ENCODE data around the gene MTA3.

MTA3 gene

GRCh38 chr2:42659609-42660008 lies 91.2 kb downstream of the MTA3 start:
- DNase-seq: peak in 15 of 56 donors; percentile 1 to 40 (median 9)

GRCh38 chr2:42663106-42663780 lies 94.8 kb downstream of the MTA3 start:
- DNase-seq: peak in 45 of 56 donors; percentile 4 to 66 (median 28)

GRCh38 chr2:42663828-42664227 lies 95.4 kb downstream of the MTA3 start:
- DNase-seq: no peak

GRCh38 chr2:42673989-42674579 lies 105.7 kb downstream of the MTA3 start:
- DNase-seq: peak in 1 of 56 donors; percentile 10

GRCh38 chr2:42675815-42676214 lies 107.4 kb downstream of the MTA3 start:
- no peak for DNase-seq

GRCh38 chr2:42685303-42685702 lies 116.9 kb downstream of the MTA3 start:
- DNase-seq: no peak

- no peak for DNase-seq
Observed at GRCh38 chr2:42693013-42693615, 124.7 kb downstream of the MTA3 start.

- no peak for DNase-seq
Observed at GRCh38 chr2:42693688-42694479, 125.5 kb downstream of the MTA3 start.

- no peak for DNase-seq
Observed at GRCh38 chr2:42696987-42697386, 128.6 kb downstream of the MTA3 start.

- DNase-seq: no peak
Observed at GRCh38 chr2:42698940-42699339, 130.5 kb downstream of the MTA3 start.

GRCh38 chr2:42706836-42707235 lies 138.4 kb downstream of the MTA3 start:
- DNase-seq: no peak

- DNase-seq: no peak
Observed at GRCh38 chr2:42708179-42708578, 139.7 kb downstream of the MTA3 start.

GRCh38 chr2:42711896-42712295 lies 143.5 kb downstream of the MTA3 start:
- no peak for DNase-seq

GRCh38 chr2:42712934-42713333 lies 144.5 kb downstream of the MTA3 start:
- DNase-seq: no peak

- no peak for DNase-seq
Observed at GRCh38 chr2:42713920-42714319, 145.5 kb downstream of the MTA3 start.

- no peak for DNase-seq
Observed at GRCh38 chr2:42714686-42715085, 146.3 kb downstream of the MTA3 start.

GRCh38 chr2:42721898-42722297 lies 153.5 kb downstream of the MTA3 start:
- no peak for DNase-seq

GRCh38 chr2:42722320-42723190 lies 154.1 kb downstream of the MTA3 start:
- peak in 27 of 56 donors; percentile 2 to 69 (median 20) for DNase-seq

GRCh38 chr2:42723465-42723864 lies 155.0 kb downstream of the MTA3 start:
- no peak for DNase-seq

- DNase-seq: no peak
Observed at GRCh38 chr2:42724886-42725285, 156.5 kb downstream of the MTA3 start.

GRCh38 chr2:42725657-42726056 lies 157.2 kb downstream of the MTA3 start:
- peak in 2 of 56 donors; percentile 3 to 4 for DNase-seq

Data from amygdala (tissue), 56 donors.